Nephron (organoid): ENCODE data around the gene NT5C1A.
A peak's percentile ranks its signal among the peaks of the same experiment; 100 is the strongest.

Experiments used
- H3K27ac Mint-ChIP-seq, 3 experiments: 2 replicates each; pipeline ENCODE4 v1.8.0; 2020; ENCODE audit warnings: mixed read lengths in 3 of 3, mild to moderate bottlenecking in 2 of 3, moderate library complexity in 1 of 3
- H3K27me3 Mint-ChIP-seq: 2 replicates; pipeline ENCODE4 v1.8.0; 2021; ENCODE audit warnings: low read depth, mild to moderate bottlenecking, moderate library complexity, mixed read lengths
- H3K36me3 Mint-ChIP-seq: 2 replicates; pipeline ENCODE4 v1.8.0; 2020; ENCODE audit warnings: low read depth, mixed read lengths
- H3K4me1 Mint-ChIP-seq: 2 replicates; pipeline ENCODE4 v1.8.0; 2020; ENCODE audit warnings: mixed read lengths
- H3K4me3 Mint-ChIP-seq, 3 experiments: 2 replicates each; pipeline ENCODE4 v1.8.0; 2020; ENCODE audit warnings: mild to moderate bottlenecking in 3 of 3, mixed read lengths in 3 of 3, moderate library complexity in 2 of 3
- H3K9me3 Mint-ChIP-seq: 2 replicates; pipeline ENCODE4 v1.8.0; 2020; ENCODE audit warnings: mixed read lengths
- CTCF ChIP-seq, 3 experiments: fragments of 200-600 bp; sonication (generic); IDR thresholded peaks; one replicate each; pipeline ENCODE4 v1.5.0; 2021; ENCODE audit warnings: antibody characterized with exemption in 3 of 3; ENCODE audit not compliant: unreplicated experiment in 3 of 3

NT5C1A gene

GRCh38 chr1:39633422-39633821 is 38.5 kb downstream of the NT5C1A start:
- peaks cover 75% of the 10 kb centered on the region for H3K4me1 Mint-ChIP-seq
- no peaks in the 10 kb centered on the region for H3K9me3 Mint-ChIP-seq
- TF ChIP-seq CTCF (IDR thresholded peaks at IDR 0.05; ENCODE audit: unreplicated experiment in 3 of 3) = no peak
- peak overlapping the region; percentile 61 to 79 (median 79) for H3K4me3 Mint-ChIP-seq
- H3K36me3 Mint-ChIP-seq = peaks cover 23% of the 10 kb centered on the region
- peak overlapping the region; percentile 72 to 97 (median 72) for H3K27ac Mint-ChIP-seq
- H3K27me3 Mint-ChIP-seq = peaks cover 3% of the 10 kb centered on the region

- TF ChIP-seq CTCF (IDR thresholded peaks at IDR 0.05; ENCODE audit: unreplicated experiment in 3 of 3) = no peak
- peaks cover 70% of the 10 kb centered on the region for H3K4me1 Mint-ChIP-seq
- H3K27ac Mint-ChIP-seq = peak overlapping the region; percentile 72 to 97 (median 72)
- H3K36me3 Mint-ChIP-seq = peaks cover 25% of the 10 kb centered on the region
- peaks cover 3% of the 10 kb centered on the region for H3K27me3 Mint-ChIP-seq
- H3K4me3 Mint-ChIP-seq = peak overlapping the region; percentile 61 to 82 (median 79)
- H3K9me3 Mint-ChIP-seq = no peaks in the 10 kb centered on the region
These were observed 39.1 kb downstream of the NT5C1A start for GRCh38 chr1:39632682-39633417.

GRCh38 chr1:39632323-39632681 is 39.6 kb downstream of the NT5C1A start:
- Mint-ChIP-seq H3K27ac (peak overlapping the region in 2 of 3 experiments; percentile 25 to 26), H3K4me1 (peaks cover 66% of the 10 kb centered on the region), H3K4me3 (peak overlapping the region; percentile 41 to 82 (median 71)), H3K36me3 (peaks cover 29% of the 10 kb centered on the region), H3K27me3 (peaks cover 3% of the 10 kb centered on the region), H3K9me3 (no peaks in the 10 kb centered on the region)
- TF ChIP-seq CTCF (IDR thresholded peaks at IDR 0.05; ENCODE audit: unreplicated experiment in 3 of 3) = no peak

GRCh38 chr1:39631361-39632322 is 40.3 kb downstream of the NT5C1A start:
- H3K27me3 Mint-ChIP-seq = peaks cover 3% of the 10 kb centered on the region
- H3K9me3 Mint-ChIP-seq = no peaks in the 10 kb centered on the region
- H3K36me3 Mint-ChIP-seq = peaks cover 31% of the 10 kb centered on the region
- peaks cover 62% of the 10 kb centered on the region for H3K4me1 Mint-ChIP-seq
- peak overlapping the region; percentile 41 to 82 (median 71) for H3K4me3 Mint-ChIP-seq
- TF ChIP-seq CTCF (IDR thresholded peaks at IDR 0.05; ENCODE audit: unreplicated experiment in 3 of 3) = no peak
- H3K27ac Mint-ChIP-seq = peak overlapping the region; percentile 25 to 50 (median 26)

GRCh38 chr1:39628807-39629350 is 43.0 kb downstream of the NT5C1A start:
- Mint-ChIP-seq H3K27me3 (peaks cover 3% of the 10 kb centered on the region), H3K27ac (no peak overlapping the region), H3K36me3 (peaks cover 38% of the 10 kb centered on the region), H3K4me3 (no peak overlapping the region), H3K9me3 (no peaks in the 10 kb centered on the region), H3K4me1 (peaks cover 57% of the 10 kb centered on the region)
- TF ChIP-seq CTCF (IDR thresholded peaks at IDR 0.05; ENCODE audit: unreplicated experiment in 3 of 3) = no peak
